ENCODE results near the gene EXD2.
A peak's percentile ranks its signal among the peaks of the same experiment; 100 is the strongest.
"Not testable (repeated sequence)": the region's sequence is repeated elsewhere in the genome, so short reads cannot be mapped to it uniquely, and the experiment has no call there.

EXD2 gene

DNA sequence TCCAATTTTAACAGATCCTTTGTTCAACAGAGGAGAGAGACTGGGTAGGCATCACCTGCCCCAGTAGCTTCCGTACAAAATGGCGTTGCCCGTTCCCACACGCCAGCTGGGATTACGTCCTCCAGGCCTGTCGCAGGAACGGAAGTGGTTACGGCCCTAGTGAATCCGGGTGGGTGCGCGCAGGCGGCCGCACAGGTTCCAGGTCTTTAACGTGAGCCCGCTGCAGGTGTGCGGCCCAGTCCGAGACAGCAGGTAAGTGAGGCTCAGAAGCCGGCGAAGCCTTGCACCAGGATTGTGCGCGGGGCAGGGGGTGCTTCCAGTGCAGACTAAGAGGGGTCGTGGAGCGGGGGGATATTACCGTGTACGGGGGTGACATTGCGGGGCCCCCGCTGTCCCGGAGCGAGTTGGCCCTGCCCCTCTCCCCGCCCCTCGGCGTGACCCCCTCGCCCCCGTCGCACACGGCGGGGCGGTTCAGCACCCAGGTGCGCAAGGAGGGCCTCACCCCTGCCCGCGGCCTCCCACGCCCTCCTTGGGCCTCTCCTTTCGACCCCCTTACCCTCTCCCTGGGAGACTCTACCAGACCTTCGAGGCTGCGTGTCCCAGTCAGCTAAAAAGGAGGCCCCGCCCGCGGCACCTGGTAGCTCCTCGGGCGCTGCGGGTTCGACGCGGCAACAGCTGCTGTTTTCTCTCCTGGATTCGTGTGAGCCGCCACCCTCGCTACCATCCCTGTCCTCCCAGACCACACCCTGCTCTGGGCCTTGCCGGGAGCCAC lies at the start of gene EXD2:
Gene EXD2 (plus strand): TSS at position 159 of the 772 bp plus-strand sequence. CDS start 17,973 bp downstream, outside the sequence.
- DNase-seq = peak; percentile 69 to 71

DNA sequence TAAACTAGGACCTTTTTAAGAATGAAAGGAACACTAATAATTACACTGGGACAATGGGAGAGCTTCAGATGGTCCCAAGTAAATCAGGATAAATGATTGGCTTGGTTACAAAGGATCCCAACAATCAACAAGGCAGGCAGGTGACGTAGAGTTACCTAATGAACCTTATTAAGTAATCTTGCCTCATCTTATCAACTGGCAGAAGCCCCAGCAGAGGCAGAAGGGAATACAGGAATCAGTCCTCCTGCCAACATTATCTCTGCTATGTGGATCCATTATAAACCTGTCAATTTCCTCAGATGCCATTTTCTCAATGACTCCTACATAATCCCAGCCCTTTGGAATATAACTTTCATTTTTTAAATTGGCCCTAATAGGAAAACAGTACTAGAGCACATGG lies 49.7 kb upstream of the EXD2 start:
- no peak for DNase-seq

- DNase-seq = no peak
These were observed 49.2 kb upstream of the EXD2 start for GRCh38 chr14:69142101-69142500.

DNA sequence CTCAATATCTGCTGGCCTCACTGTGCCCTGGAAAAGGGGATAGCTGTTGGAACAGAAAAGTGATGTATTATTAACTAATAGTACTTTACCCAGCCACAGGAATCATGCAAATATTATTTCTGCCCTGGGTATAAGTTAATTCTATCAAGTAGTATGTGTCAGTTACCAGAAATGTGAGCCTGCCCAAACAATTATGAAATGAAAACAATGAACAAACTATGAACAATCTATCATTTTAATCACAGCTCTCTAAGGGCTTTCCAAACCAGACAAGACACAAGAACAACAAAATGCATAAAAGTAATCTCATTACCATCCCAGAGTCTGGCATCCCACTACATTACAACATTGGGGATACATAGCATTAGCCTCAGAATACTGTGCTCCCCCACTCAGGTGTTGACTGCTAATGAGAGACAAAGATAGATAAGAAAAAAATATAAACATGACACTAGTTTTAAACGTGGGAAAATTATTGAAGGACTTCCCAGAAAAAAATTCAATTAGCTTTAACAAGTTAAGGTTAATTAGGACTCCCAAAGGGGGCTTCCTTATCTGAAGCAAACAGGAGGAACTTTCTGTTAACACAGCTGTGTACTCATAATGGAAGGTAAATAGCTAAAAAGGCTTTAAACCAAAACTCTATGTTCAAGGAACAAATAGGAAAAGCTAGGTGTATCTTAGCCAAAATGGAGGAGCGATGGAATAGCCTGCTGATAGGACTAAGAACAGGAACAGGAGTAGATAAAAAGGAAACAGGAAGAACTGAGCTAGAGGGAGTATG lies 41.6 kb upstream of the EXD2 start:
- DNase-seq = no peak

- DNase-seq = peak; percentile 63 to 74
These were observed 39.7 kb upstream of the EXD2 start for GRCh38 chr14:69151458-69152180.

DNA sequence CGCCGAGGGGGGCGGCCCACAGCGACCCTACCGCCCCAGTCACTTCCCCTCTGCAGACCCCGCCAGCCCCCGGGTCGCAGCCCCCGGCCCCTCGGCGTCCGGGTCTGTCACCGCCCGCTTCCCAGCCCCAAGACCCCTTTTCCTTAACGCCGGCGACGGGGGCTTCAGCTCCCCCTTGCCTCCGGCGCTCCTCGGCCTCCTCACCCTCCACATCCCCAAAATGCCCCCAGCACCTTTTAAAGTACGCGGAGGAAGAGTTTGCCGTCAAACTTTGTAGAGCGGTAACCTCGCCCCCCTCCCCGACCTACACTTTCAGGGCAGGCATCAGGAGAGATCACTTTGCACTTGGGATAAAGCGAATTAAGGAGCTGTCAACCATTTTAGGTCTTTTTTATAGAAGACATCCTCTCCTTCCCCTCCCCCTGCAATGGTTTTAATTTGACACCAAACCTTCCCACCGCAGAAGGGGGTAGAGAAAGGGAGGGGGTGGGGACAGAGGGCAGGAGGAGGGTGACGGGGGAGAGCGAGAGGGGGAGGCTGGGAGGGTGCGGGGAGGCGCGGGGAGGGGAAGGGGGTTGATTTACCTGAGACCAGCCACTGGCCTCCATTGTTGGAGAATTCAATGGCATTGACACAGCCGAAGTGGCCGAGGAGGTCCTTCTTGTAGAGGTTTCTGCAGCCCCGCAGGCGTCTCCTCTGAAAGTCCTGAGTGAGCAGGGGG lies 39.0 kb upstream of the EXD2 start:
- DNase-seq = no peak

- DNase-seq = peak in 1 of 2 donors; percentile 85
These were observed 38.5 kb upstream of the EXD2 start, which contains the start of gene DCAF5 for GRCh38 chr14:69152902-69153151. DCAF5 (minus strand) TSS chr14:69153119; CDS start chr14:69152978, 141 bp downstream.

DNA sequence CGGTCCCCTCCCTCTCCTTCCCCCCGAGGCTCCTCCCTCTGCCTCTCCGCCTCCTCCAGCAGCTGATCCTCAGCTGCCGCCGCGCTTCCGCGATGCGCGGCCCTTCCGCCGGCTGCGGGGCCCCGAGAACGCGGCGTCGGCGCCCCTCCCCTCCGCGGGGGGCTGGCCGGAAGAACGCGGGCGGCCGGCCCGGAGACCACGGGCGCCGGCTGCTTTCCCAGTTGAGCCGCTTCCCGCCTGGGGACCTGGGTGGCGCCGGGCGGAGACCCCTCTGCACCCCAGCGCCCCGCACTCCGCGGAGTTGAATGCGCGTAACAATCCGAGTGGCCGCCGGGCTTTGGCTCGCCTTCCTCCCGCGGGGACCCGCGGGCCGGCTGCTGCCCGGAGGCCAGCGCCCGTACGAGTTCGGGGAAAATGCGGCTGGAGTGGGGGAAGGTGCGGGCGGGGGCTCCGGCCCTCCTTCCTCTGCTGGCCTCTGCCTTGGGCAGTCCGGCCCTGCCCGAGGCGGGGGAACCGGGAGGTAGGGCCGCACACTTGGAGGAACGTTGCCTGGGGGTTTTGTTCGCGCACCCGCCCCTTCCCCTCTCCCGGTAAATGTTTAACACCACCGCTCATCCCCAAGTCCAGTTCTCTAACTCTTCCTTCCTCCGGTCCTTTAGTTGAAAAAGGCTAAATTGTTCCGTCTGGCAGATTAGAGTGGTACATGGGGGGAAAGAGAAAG lies 38.0 kb upstream of the EXD2 start:
- peak in 1 of 2 donors; percentile 83 for DNase-seq

GRCh38 chr14:69153873-69154270 lies 37.4 kb upstream of the EXD2 start:
- no peak for DNase-seq

DNA sequence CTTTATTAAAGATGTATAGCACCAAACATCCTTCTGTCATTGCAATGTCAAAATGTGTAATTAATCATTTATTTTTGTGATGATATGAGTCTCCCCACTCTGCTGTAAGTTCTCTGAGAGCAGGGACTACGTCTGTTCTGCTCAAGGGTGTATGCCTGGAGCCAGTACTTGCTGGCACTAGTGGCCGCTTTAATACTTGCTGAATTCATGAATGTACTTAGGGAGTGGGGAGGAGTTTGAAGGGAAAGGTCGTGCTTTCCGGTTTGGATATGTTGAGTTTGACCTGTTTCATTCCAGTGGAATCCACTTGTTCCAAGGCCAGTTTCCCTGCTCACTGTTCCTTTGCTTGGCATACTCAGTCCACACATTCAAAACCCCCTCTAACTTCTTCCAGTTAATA lies 36.5 kb upstream of the EXD2 start:
- DNase-seq = no peak

- no peak for DNase-seq
These were observed 35.1 kb upstream of the EXD2 start for GRCh38 chr14:69156224-69156623.

- no peak for DNase-seq
These were observed 29.7 kb upstream of the EXD2 start for GRCh38 chr14:69161590-69161989.

- DNase-seq = not testable (repeated sequence)
These were observed 25.5 kb upstream of the EXD2 start for GRCh38 chr14:69165787-69166186.

GRCh38 chr14:69170839-69171238 lies 20.5 kb upstream of the EXD2 start:
- no peak for DNase-seq

DNA sequence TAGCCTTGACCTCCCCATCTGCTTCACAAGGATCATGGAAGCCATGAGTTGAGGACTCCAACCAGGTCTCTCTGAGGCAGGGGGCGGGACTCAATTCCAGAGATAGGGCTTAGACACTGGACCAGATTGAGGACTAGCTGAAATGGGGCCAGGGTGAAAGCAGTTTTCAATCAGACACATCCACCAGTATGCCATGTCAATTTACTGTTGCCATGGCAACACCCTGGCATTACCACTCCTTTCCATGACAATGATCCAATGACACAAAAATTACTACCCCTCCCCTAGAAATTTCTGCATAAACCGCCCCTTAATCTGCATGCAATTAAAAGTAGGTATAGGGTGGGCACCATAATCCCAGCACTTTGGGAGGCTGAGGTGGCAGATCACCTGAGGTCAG lies 19.7 kb upstream of the EXD2 start:
- DNase-seq = no peak

DNA sequence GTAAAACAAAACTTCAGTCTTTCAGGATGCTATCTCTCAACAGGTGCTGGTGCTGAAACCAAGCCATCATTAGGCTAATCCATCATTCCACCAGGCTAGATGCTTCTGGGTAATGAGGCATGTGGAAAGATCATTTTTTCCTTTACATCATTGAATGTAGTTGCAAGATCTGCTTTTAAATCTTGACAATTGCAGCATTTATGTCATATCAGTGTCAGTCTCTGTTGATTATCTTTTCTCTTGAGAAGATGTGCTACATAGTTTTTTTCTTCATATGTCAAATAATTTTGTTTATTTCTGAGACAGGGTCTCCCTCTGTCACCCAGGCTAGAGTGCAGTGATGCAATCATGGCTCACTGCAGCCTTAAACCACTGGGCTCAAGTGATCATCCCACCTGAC lies 16.2 kb upstream of the EXD2 start:
- DNase-seq = no peak

- no peak for DNase-seq
These were observed 9.8 kb upstream of the EXD2 start for GRCh38 chr14:69181491-69181890.

GRCh38 chr14:69182580-69182979 lies 8.7 kb upstream of the EXD2 start:
- not testable (repeated sequence) for DNase-seq

GRCh38 chr14:69183735-69184134 lies 7.6 kb upstream of the EXD2 start:
- no peak for DNase-seq

DNA sequence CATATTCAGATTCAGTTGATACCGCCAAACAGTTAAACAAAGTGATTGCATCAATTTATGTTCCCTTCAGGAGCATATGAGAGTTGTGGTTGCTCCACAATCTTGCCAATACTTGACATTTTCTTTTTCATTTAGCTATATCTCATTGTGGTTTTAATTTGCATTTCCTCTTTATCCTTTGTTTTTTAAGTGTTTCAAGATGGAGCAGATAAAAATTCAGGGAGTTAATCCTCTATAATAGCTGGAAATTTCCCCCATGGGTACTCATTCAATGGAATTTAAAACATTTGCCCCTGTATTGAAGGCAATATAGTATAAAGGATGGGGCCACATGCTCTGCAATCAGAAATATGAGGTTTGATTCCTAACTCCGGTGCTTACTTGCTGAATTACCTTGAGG lies 1.1 kb upstream of the EXD2 start:
- no peak for DNase-seq

- no peak for DNase-seq
These were observed 2.4 kb downstream of the EXD2 start for GRCh38 chr14:69193721-69194120.

DNA sequence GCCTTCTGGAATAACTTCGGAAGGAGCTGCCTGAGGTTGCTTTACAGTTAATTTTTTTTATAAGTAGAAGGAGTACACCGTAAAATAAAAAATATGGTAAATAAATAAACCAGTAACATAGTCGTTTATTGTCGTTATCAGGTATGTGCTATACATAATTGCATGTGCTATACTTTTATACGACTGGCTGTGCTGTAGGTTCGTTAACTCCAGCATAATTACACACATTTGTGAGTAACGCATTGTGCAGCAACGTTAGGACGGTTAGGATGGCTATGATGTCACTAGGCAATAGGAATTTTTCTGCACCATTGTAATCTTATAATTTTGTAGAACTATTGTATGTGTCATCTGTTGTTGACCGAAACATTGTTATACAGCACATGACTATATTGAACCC lies 8.5 kb downstream of the EXD2 start:
- DNase-seq = no peak
